Upper lobe of right lung (tissue), 1 donor: ENCODE data around the gene TEAD3. TPM values are rescaled to one million over a fixed set of nuclear protein-coding genes. Genes with fewer than 3 reads are reported as not detected.

Experiments used
- ATAC-seq: fragments of 200-7000 bp; cut with Tn5 transposase; one replicate; pipeline ENCODE4 v1.9.1; 2020; ENCODE audit warnings: mild to moderate bottlenecking, moderate library complexity
- DNase-seq: peaks from one replicate; pipeline ENCODE4 v3.0.0-alpha.2; 2020
- H3K27ac ChIP-seq: fragments of 200-600 bp; one replicate; pipeline ENCODE4 v1.8.0; 2022
- H3K27me3 ChIP-seq: fragments of 200-600 bp; one replicate; pipeline ENCODE4 v1.8.0; 2022; ENCODE audit warnings: mild to moderate bottlenecking
- H3K36me3 ChIP-seq: fragments of 200-600 bp; one replicate; pipeline ENCODE4 v1.8.0; 2022
- H3K4me1 ChIP-seq: fragments of 200-600 bp; one replicate; pipeline ENCODE4 v1.8.0; 2022
- H3K4me3 ChIP-seq: fragments of 200-600 bp; one replicate; pipeline ENCODE4 v1.8.0; 2022; ENCODE audit warnings: mild to moderate bottlenecking
- H3K9me3 ChIP-seq: fragments of 200-600 bp; one replicate; pipeline ENCODE4 v1.8.0; 2022
- intact Hi-C: fragments of 100-400 bp; cut with DNase I; formaldehyde crosslinking; loops from one replicate; pipeline ENCODE4 v1.11.0; 2022
- total RNA-seq: library from RNA; stranded (reverse); fragmentation: NEBNext Ultra II Directional; extraction: Animal tissue kit (Norgen Biotek cat#: 25700); gene quantifications from one replicate; pipeline ENCODE4 v1.2.1, GENCODE V29; 2021
- TF ChIP-seq, protein P1 (sequence below): fragments of 200-600 bp; IDR thresholded peaks from one replicate; pipeline ENCODE4 v1.8.0; 2022; ENCODE audit warnings: antibody characterized with exemption
- donor health status: DM: no; HTN: yes; CAD: no; lungs with severe emphysema.

Gene TEAD3
- total RNA-seq, 1 donor from 2014 or later: 23.4 TPM

DNA sequence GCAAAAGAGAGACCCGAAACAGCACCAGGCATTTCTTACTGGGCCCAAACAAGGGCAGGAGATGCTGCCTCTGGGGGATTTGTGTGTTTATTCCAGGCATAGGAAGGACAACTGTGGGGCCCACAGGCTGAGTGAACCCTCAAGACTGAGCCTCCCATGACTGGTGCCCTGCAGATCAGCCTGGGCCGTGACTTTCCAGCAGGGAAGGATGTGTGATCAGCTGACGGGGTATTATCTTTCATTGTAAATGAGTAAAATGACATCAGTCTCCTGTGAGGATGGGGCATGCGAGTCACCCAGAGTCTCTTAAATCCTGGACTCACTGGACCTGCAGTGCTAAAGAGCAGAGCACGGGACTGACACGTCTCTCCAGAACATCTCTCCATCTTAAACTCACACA is 3.9 kb upstream of the TEAD3 start:
- H3K4me3 ChIP-seq: no peak overlapping the region
- intact Hi-C loops: no loop called here
- ATAC-seq: no peak
- DNase-seq: no peak
- H3K4me1 ChIP-seq: peaks cover 11% of the 10 kb centered on the region
- no peaks in the 10 kb centered on the region for H3K9me3 ChIP-seq
- peaks cover 4% of the 10 kb centered on the region for H3K27me3 ChIP-seq
- TF ChIP-seq, protein P1, sequence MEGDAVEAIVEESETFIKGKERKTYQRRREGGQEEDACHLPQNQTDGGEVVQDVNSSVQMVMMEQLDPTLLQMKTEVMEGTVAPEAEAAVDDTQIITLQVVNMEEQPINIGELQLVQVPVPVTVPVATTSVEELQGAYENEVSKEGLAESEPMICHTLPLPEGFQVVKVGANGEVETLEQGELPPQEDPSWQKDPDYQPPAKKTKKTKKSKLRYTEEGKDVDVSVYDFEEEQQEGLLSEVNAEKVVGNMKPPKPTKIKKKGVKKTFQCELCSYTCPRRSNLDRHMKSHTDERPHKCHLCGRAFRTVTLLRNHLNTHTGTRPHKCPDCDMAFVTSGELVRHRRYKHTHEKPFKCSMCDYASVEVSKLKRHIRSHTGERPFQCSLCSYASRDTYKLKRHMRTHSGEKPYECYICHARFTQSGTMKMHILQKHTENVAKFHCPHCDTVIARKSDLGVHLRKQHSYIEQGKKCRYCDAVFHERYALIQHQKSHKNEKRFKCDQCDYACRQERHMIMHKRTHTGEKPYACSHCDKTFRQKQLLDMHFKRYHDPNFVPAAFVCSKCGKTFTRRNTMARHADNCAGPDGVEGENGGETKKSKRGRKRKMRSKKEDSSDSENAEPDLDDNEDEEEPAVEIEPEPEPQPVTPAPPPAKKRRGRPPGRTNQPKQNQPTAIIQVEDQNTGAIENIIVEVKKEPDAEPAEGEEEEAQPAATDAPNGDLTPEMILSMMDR: no peak
- no peak overlapping the region for H3K27ac ChIP-seq
- no peaks in the 10 kb centered on the region for H3K36me3 ChIP-seq

DNA sequence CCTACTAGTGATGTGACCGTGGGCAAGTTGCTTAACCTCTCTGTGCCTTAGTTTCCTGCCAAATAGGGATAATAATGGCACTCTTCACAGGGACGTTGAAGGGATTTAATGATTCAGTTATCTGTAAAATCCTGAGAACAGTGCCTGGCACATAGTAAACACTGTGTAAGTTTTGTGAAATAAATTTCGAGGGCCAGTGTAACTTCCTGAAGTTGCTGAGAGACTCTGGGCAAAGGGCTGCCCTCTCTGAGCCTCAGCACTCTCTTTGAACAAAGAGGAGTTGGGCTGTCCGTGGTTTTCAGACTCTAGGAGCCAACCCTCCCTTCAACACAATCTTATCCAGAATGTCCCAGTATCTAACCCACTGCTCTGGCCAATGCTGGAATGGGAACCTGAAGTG is 2.5 kb upstream of the TEAD3 start:
- DNase-seq: no peak
- H3K4me1 ChIP-seq: peaks cover 22% of the 10 kb centered on the region
- H3K27ac ChIP-seq: no peak overlapping the region
- no peaks in the 10 kb centered on the region for H3K9me3 ChIP-seq
- no peak overlapping the region for H3K4me3 ChIP-seq
- intact Hi-C loops: no loop called here
- TF ChIP-seq, protein P1: no peak
- H3K36me3 ChIP-seq: no peaks in the 10 kb centered on the region
- ATAC-seq: no peak
- H3K27me3 ChIP-seq: peaks cover 4% of the 10 kb centered on the region

DNA sequence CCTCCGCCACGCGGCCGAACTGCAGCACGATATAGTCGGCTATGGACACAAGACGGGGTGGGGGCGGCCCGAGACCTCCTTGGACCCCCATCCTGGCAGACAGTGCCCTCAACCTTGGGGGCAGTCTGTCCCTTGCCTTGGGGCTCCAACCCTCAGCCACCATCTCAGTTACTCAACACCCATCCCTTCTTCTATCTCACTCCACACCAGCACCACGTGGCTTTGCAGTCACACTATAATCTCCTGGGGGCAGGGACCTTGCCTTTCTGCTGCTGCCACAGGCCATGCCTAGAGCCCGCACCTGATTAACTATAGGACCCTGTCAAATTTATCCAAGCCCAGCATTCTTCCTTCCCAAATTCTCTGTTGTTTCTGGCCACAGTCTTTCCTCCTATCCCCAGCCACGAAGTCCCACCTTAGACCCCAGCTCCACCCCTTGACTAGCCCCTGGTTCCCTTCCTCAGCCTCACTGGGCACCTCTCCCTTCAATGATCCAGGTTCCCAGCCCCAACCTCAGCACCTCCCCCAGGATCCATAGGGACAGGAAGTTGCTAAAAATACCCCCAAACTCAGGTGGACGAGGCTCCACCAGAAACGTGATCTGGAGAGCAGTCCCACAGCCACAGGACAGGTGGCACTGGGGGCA is 1.7 kb upstream of the TEAD3 start:
- Histone ChIP-seq H3K36me3 (no peaks in the 10 kb centered on the region), H3K4me1 (peaks cover 29% of the 10 kb centered on the region), H3K27me3 (peaks cover 4% of the 10 kb centered on the region), H3K9me3 (no peaks in the 10 kb centered on the region), H3K4me3 (peak overlapping the region; percentile 66), H3K27ac (peak overlapping the region; percentile 94)
- intact Hi-C loops: no loop called here
- TF ChIP-seq, protein P1: no peak
- DNase-seq: no peak
- ATAC-seq: no peak

DNA sequence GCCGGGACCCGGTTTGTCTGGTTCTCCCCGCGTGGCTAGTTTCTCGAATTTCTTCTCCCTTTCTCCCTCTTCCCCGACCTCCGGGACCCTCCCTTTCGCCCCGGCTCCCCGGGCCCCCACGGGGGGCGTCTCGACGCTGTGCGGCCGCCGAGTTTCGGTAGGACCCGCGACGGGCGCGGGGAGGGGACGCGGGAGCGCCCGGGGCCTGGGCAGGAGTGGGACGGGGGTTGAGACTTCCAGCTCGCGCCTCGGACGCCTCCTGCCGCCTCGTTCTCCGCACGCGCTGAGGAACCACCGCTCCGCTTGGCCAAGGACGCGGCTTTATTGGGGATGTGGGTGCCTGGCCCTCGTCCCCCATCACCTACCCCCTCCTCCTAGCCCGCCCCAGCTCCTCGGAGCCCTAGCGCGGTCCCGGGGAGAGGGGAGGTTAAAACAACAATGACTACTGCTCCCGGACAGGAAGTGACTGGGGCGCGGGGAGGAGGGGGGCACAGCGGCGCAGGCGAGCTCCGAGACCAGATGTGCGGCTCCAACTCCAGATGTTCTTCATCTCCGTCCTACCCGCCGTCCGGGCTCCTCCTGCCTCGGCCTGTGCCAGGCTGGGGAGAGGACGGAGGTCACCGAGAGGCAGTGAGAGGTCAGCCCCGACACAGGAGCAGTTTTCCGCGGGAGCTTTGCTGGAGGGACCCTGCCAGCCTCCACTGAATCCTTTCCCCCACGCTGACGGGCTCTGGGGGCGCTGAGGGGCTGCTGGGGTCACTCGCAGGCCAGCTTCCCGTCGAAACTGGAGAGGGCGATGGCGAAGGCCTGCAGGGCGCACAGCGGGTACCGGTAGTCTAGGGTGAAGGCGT is 917 bp upstream of the TEAD3 start:
- H3K27me3 ChIP-seq: peaks cover 4% of the 10 kb centered on the region
- ATAC-seq (peak; percentile 43), DNase-seq (peak; percentile 85)
- TF ChIP-seq, protein P1: no peak
- intact Hi-C loops: no loop called here
- H3K9me3 ChIP-seq: no peaks in the 10 kb centered on the region
- no peaks in the 10 kb centered on the region for H3K36me3 ChIP-seq
- H3K4me1 ChIP-seq: peaks cover 32% of the 10 kb centered on the region
- H3K27ac ChIP-seq: peak overlapping the region; percentile 94
- peak overlapping the region; percentile 66 for H3K4me3 ChIP-seq

DNA sequence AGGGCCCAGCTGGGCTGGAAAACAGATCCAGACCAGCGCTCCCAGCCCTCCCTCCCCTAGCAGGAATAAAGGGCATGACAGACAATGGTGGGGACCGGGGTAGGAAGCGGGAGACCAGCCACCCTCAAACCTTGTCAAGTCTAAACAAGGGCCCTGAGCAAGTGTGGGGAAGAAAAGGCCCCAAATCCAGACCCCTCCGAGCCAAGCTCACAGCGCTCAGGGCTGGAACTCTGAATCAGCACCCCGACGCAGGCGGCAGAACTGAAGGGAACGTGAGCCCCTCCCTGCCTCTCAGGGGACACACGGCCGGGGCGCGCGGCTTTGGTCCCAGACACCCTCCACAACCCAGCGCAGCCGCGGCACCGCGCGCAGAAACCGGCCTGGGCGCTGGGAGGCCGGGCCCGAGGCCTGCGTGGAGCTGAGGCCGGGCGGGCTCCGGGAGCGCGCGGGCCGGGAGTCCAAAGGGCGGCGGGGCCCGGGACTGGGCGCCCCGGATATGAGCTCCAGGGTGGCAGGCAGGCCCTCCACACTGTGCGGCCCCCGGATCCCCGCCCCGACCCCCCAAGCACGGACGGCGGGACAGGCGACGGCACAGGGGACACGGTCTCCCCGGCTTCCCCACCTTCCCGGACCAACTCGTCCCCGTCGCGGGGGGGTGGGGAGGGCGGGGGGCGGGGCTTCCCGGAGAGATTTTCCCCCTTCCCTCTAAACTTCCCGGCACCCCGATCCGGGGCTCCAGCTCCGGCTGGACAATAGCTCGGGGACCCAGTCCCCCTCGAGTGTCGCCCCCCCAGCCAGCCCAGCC is 641 bp downstream of the TEAD3 start:
- Histone ChIP-seq H3K4me1 (peaks cover 48% of the 10 kb centered on the region), H3K36me3 (no peaks in the 10 kb centered on the region), H3K4me3 (peak overlapping the region; percentile 66), H3K9me3 (no peaks in the 10 kb centered on the region), H3K27ac (peak overlapping the region; percentile 82), H3K27me3 (peaks cover 4% of the 10 kb centered on the region)
- ATAC-seq (peak; percentile 45), DNase-seq (peak; percentile 83)
- TF ChIP-seq, protein P1: no peak
- intact Hi-C loops: no loop called here
